Endodermal cell (in vitro differentiated cells): ENCODE measurements around the gene DCAF5. TPM values are rescaled to one million over a fixed set of nuclear protein-coding genes. Genes with fewer than 3 reads are reported as not detected.
"Not testable (repeated sequence)": the region's sequence is repeated elsewhere in the genome, so short reads cannot be mapped to it uniquely, and the experiment has no call there.

ENCODE experiments used
- DNase-seq: peaks from one replicate; pipeline ENCODE4 v3.0.0-alpha.2; 2017
- H3K27ac ChIP-seq: 2 replicates; pipeline ENCODE4 v1.5.1; 2013; ENCODE audit warnings: mild to moderate bottlenecking, low read depth, low read length, moderate library complexity
- H3K27me3 ChIP-seq: 2 replicates; pipeline ENCODE4 v1.6.1; 2013; ENCODE audit warnings: mild to moderate bottlenecking, low read length, moderate library complexity; ENCODE audit not compliant: insufficient read depth, control insufficient read depth, poor library complexity, severe bottlenecking
- H3K36me3 ChIP-seq: 2 replicates; pipeline ENCODE4 v1.7.0; 2013; ENCODE audit warnings: mild to moderate bottlenecking, low read length, moderate library complexity; ENCODE audit not compliant: control insufficient read depth, insufficient read depth
- H3K4me1 ChIP-seq: one replicate; pipeline ENCODE4 v1.7.0; 2013; ENCODE audit warnings: low read length; ENCODE audit not compliant: control insufficient read depth, insufficient read depth
- H3K4me3 ChIP-seq: 2 replicates; pipeline ENCODE4 v1.5.1; 2013; ENCODE audit warnings: mild to moderate bottlenecking, low read length, moderate library complexity
- H3K9ac ChIP-seq: 2 replicates; pipeline ENCODE4 v1.6.1; 2013; ENCODE audit warnings: mild to moderate bottlenecking, low read length, moderate library complexity; ENCODE audit not compliant: poor library complexity, severe bottlenecking; ENCODE audit errors: extremely low read depth
- H3K9me3 ChIP-seq: 2 replicates; pipeline ENCODE4 v1.6.1; 2013; ENCODE audit warnings: mild to moderate bottlenecking, low read length, moderate library complexity; ENCODE audit not compliant: control insufficient read depth
- H3K27ac Mint-ChIP-seq: 2 replicates; pipeline ENCODE4 v1.8.0; 2020; ENCODE audit warnings: mixed read lengths
- H3K27me3 Mint-ChIP-seq: 2 replicates; pipeline ENCODE4 v1.8.0; 2021; ENCODE audit warnings: mild to moderate bottlenecking, mixed read lengths; ENCODE audit not compliant: insufficient read depth
- H3K36me3 Mint-ChIP-seq: 2 replicates; pipeline ENCODE4 v1.8.0; 2020; ENCODE audit warnings: low read depth, mixed read lengths
- H3K4me1 Mint-ChIP-seq: 2 replicates; pipeline ENCODE4 v1.8.0; 2020; ENCODE audit warnings: mixed read lengths
- H3K4me3 Mint-ChIP-seq: 2 replicates; pipeline ENCODE4 v1.8.0; 2020; ENCODE audit warnings: mild to moderate bottlenecking, moderate library complexity, mixed read lengths
- H3K9me3 Mint-ChIP-seq: 2 replicates; pipeline ENCODE4 v1.8.0; 2020; ENCODE audit warnings: mild to moderate bottlenecking, mixed read lengths
- CTCF ChIP-seq: fragments of 200-600 bp; sonication (generic); conservative IDR thresholded peaks from 2 replicates; pipeline ENCODE4 v1.5.0; 2021; ENCODE audit warnings: antibody characterized with exemption, mild to moderate bottlenecking
- WGBS, 2 experiments: methylation state at CpG; one replicate each; pipeline versions ENCODE4 v1.1.5 to v1.1.7; 2013; ENCODE audit warnings: missing lambda C conversion rate in 2 of 2, mixed read lengths in 1 of 2; ENCODE audit not compliant: insufficient coverage in 1 of 2, insufficient read length in 1 of 2; 5-methylcytosine and 5-hydroxymethylcytosine counted together
- total RNA-seq, 2 donors: library from RNA; stranded (reverse); fragmentation: NEBNext Ultra II Directional in 1 of 2; extraction: Animal tissue kit (Norgen Biotek cat#: 25700) in 1 of 2; gene quantifications; 2 replicates in 1 of 2; 3 replicates in 1 of 2; pipeline ENCODE4 v1.2.1, GENCODE V29; 2021

The DCAF5 gene
- total RNA-seq, 2 donors from 2014 or later = 61.1 to 69.6 TPM

- Histone ChIP-seq H3K36me3 (no peaks in the 10 kb centered on the region), H3K27ac (peak within 1 kb of the TSS; percentile 61), H3K4me3 (peak within 1 kb of the TSS; percentile 90), H3K4me1 (no peaks in the 10 kb centered on the region), H3K9ac (peak within 1 kb of the TSS; percentile 83), H3K27me3 (no peaks in the 10 kb centered on the region), H3K9me3 (no peaks in the 10 kb centered on the region)
- WGBS, 2 experiments = 0 to 1% methylated on average over 15 to 58 of the region's 58 CpGs
- Mint-ChIP-seq H3K4me1 (peaks cover 7% of the 10 kb centered on the region), H3K4me3 (peak within 1 kb of the TSS; percentile 85), H3K36me3 (no peaks in the 10 kb centered on the region), H3K27me3 (no peaks in the 10 kb centered on the region), H3K9me3 (no peaks in the 10 kb centered on the region), H3K27ac (peak within 1 kb of the TSS; percentile 96)
- TF ChIP-seq CTCF = no peak
- peak; percentile 97 for DNase-seq
These were observed 38.6 kb upstream of the DCAF5 start, which contains the start of gene EXD2 for GRCh38 chr14:69191340-69192111. Gene EXD2, plus strand, starts transcription at chr14:69191498. Its CDS starts 17,973 bp downstream, at chr14:69209471.

GRCh38 chr14:69190191-69190590, 37.3 kb upstream of the DCAF5 start:
- no peaks in the 10 kb centered on the region for H3K36me3 ChIP-seq
- H3K27me3 ChIP-seq = no peaks in the 10 kb centered on the region
- Mint-ChIP-seq H3K36me3 (no peaks in the 10 kb centered on the region), H3K27me3 (no peaks in the 10 kb centered on the region), H3K9me3 (no peaks in the 10 kb centered on the region), H3K4me1 (peaks cover 7% of the 10 kb centered on the region), H3K4me3 (no peak overlapping the region), H3K27ac (peak overlapping the region; percentile 2)
- H3K4me1 ChIP-seq = no peaks in the 10 kb centered on the region
- H3K4me3 ChIP-seq = no peak overlapping the region
- no peak for DNase-seq
- TF ChIP-seq CTCF = no peak
- no peaks in the 10 kb centered on the region for H3K9me3 ChIP-seq
- no peak overlapping the region for H3K27ac ChIP-seq
- WGBS, 2 experiments = 81 to 100% methylated on average over 1 to 2 of the region's 2 CpGs
- no peak overlapping the region for H3K9ac ChIP-seq

- no peaks in the 10 kb centered on the region for H3K27me3 ChIP-seq
- Mint-ChIP-seq H3K27ac (peak overlapping the region; percentile 27), H3K9me3 (no peaks in the 10 kb centered on the region), H3K27me3 (no peaks in the 10 kb centered on the region), H3K4me3 (no peak overlapping the region), H3K4me1 (peaks cover 8% of the 10 kb centered on the region), H3K36me3 (no peaks in the 10 kb centered on the region)
- no peak overlapping the region for H3K4me3 ChIP-seq
- no peaks in the 10 kb centered on the region for H3K36me3 ChIP-seq
- H3K4me1 ChIP-seq = peaks cover 2% of the 10 kb centered on the region
- no peak for TF ChIP-seq CTCF
- no peaks in the 10 kb centered on the region for H3K9me3 ChIP-seq
- no peak overlapping the region for H3K27ac ChIP-seq
- WGBS, 2 experiments = 55% methylated on average over 4 of the region's 4 CpGs; no CpG with 5 or more reads in 1 of the 2 experiments
- DNase-seq = peak; percentile 77
- no peak overlapping the region for H3K9ac ChIP-seq
These were observed 30.8 kb upstream of the DCAF5 start for GRCh38 chr14:69183735-69184134.

- not testable (repeated sequence) for H3K36me3 ChIP-seq, H3K9ac ChIP-seq, H3K36me3 Mint-ChIP-seq, H3K27ac ChIP-seq, H3K4me1 Mint-ChIP-seq, DNase-seq, H3K27ac Mint-ChIP-seq, H3K27me3 Mint-ChIP-seq, H3K4me3 Mint-ChIP-seq, H3K4me1 ChIP-seq, H3K9me3 ChIP-seq, H3K9me3 Mint-ChIP-seq, H3K4me3 ChIP-seq, H3K27me3 ChIP-seq
- 100% methylated on average over 1 of the region's 1 CpG; no CpG with 5 or more reads in 1 of the 2 experiments for WGBS, 2 experiments
These were observed 29.7 kb upstream of the DCAF5 start for GRCh38 chr14:69182580-69182979.
